Ramos (cell line): ENCODE measurements around the gene RPTOR.
"Not testable (repeated sequence)": the region's sequence is repeated elsewhere in the genome, so short reads cannot be mapped to it uniquely, and the experiment has no call there.

ENCODE experiments used
- in situ Hi-C: fragments of 300-500 bp; cut with MboI; formaldehyde crosslinking; loops from one replicate; pipeline ENCODE4 v1.14.3; 2022; ENCODE audit warnings: low sequenced_read_pairs; ENCODE audit not compliant: unreplicated experiment

The RPTOR gene

GRCh38 chr17:80537386-80537785 is 7.3 kb upstream of the RPTOR start:
- in situ Hi-C loops: not testable (repeated sequence)

DNA sequence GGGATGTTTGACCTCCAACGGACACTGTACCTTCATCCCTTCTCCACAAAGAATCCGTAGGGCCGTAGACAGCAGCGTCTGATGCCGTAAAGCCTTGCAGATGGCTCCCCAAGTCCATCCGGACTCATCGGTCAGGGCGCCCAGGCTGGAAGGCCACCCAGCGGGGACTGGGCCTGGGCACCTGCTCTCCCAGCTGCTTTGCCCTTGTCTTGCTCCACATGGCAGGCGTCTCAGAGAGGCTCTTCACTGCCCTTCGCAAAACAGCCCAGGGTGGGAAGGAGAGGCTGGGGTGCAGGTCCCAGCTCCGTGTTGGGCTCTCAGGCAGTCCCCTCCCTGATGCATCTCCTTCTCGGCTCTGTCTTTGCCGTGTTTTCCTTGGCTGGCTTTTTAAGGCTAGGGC is 6.2 kb upstream of the RPTOR start:
- in situ Hi-C loops: no loop called here

- in situ Hi-C loops: no loop called here
Measured at GRCh38 chr17:80539022-80539641, 5.5 kb upstream of the RPTOR start.

GRCh38 chr17:80545499-80545826 is 825 bp downstream of the RPTOR start:
- in situ Hi-C loops: no loop called here

GRCh38 chr17:80546267-80546666 is 1.6 kb downstream of the RPTOR start:
- in situ Hi-C loops: no loop called here

- in situ Hi-C loops: no loop called here
Measured at GRCh38 chr17:80552523-80552922, 7.9 kb downstream of the RPTOR start.

DNA sequence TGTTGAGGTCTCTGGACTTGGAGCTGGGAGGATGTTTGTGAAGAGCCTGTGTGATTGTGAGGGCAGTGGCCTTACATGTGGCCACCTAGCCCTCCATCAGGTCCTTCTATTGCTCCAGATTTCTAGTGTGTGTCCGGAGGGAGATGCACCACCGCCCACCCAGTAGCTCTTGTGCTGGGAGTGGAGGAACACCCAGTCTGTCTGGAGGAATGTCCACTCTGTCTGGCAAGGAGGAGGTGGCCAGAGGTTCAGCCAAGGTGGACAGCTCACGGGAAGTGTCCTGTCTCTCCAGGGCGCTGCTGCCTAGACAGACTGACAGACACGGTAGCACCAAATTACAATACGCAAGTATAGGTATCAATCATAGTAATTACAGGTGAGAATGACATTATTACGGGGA is 10.6 kb downstream of the RPTOR start:
- in situ Hi-C loops: no loop called here

DNA sequence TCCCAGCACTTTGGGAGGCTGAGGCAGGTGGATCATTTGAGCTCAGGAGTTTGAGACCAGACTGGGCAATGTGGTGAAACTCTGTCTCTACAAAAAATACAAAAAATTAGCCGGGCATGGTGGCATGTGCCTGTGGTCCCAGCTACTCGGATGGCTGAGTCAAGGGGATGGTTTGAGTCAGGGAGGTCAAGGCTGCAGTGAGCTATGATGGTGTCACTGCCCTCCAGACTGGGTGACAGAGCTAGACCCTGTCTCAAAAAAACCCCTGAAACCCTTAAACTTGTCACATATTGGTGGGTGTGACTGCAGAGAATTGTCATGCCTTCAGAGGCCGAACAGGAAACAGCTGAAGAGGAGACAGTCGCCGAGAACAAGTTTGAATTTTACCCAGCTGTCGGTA is 13.4 kb downstream of the RPTOR start:
- in situ Hi-C loops: no loop called here

- in situ Hi-C loops: no loop called here
Measured at GRCh38 chr17:80559825-80560251, 15.2 kb downstream of the RPTOR start.

- in situ Hi-C loops: no loop called here
Measured at GRCh38 chr17:80561541-80562114, 17.0 kb downstream of the RPTOR start.

DNA sequence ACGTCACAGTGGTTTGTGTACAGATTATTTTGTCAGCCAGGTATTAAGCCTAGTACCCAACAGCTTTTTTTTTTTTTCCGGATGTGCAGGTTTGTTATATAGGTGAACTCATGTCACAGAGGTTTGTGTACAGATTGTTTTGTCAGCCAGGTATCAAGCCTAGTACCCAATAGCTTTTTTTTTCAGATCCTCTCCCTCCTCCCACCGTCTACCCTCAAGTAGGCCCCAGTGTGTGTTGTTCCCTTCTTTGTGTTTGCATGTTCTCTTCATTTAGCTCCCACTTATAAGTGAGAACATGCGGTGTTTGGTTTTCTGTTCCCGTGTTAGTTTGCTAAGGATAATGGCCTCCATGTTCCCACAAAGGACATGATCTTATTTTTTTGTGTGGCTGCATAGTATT is 19.9 kb downstream of the RPTOR start:
- in situ Hi-C loops: no loop called here

- in situ Hi-C loops: no loop called here
Measured at GRCh38 chr17:80565343-80566053, 20.9 kb downstream of the RPTOR start.

GRCh38 chr17:80566054-80566400 is 21.4 kb downstream of the RPTOR start:
- in situ Hi-C loops: no loop called here

- in situ Hi-C loops: no loop called here
Measured at GRCh38 chr17:80568246-80568645, 23.6 kb downstream of the RPTOR start.

DNA sequence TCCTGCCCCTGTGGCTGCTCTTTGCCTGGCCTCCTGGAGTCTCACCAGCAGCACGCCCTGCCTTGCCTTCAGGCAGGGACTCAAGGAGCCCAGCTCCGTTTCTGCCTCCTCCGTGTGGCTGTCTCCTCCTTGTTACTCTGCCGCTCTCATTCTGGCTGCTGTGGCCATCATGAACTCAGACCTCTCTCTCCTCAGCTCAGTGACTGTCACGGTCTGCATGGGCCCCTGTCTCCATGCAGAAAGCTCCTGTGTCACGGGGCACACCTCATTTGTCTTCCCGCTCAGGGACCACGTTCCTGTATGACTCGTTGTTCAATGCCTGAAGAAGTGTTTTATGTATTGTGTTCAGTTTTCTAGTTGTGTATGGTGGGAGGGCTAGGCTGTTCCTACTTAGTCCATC is 25.3 kb downstream of the RPTOR start:
- in situ Hi-C loops: loop anchor here (10.0 kb wide), 1 partner anchor 415 kb away; no protein-coding TSS in a partner anchor

- in situ Hi-C loops: loop anchor here (10.0 kb wide), 1 partner anchor 411 kb away; no protein-coding TSS in a partner anchor
Measured at GRCh38 chr17:80573701-80574100, 29.1 kb downstream of the RPTOR start.

GRCh38 chr17:80574496-80574895 is 29.9 kb downstream of the RPTOR start:
- in situ Hi-C loops: loop anchor here (10.0 kb wide), 1 partner anchor 410 kb away; no protein-coding TSS in a partner anchor

DNA sequence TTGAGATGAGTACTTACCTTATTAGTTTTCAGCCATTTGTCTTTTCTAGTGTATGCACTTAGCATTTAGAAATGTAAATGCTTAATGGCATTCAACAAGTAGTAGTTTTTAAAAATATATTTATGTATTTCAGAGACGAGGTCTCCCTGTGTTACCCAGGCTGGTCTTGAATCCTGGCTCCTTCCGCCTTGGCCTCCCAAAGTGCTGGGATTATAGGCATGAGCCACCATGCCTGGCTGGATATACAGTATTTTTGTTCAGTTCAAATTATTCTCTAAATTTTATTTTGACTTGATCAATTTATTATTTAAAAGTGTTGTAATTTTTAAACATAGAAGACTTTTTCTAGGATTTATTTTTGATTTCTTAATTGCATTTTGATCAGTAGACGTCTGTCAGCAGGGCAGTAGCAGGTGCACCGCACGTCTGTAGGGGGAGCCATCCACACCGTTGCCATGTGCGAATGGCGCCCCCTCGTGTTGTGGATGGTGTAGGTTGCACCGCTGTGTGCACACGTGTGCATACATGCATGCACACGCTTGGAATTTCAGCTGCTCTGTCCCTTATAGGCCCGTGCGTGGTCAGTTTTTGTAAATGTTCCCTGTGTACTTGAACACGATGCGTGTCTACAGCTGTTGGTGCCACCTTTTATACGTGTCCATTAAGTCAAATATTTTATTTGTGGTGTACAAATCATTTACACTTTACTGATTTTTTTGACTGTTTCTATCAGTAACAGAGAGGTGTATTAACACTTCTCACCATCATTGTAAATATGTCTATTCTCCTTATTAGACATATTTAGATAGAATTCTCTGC is 30.6 kb downstream of the RPTOR start:
- in situ Hi-C loops: loop anchor here (5.0 to 10.0 kb wide), 2 partner anchors 148 to 410 kb away; no protein-coding TSS in a partner anchor

DNA sequence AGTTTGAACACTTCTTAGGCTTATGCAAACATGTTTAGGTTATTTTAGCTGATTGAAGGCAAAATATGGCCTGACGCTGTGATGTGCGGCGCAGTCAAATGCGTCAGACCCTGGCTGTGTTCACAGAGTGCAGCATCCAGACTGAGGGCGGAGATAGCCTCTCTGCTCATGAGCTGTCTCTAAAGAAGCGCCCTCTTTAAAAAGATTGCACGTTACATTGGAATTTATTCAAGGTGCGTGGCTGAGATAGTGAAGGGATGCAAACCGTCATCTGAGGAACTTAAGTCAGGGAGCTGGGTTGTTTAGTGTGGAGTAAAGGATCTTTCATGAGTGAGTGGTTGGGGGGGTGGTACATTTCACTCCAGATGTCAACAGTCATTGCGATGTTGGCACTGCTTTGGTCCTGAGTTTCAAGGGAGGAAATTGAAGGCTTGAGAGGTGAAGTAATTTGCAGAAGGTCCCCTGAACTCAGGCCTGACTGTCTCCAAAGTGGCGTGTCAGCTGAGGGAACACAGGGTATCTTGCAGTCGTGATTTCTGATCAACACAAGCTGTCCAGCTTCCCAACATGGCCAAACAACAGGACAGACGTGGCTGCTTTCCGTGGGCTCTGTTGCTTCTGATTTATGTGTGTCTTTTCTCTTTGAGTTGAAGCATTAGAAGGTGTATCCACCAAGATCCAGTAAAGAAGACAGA is 33.4 kb downstream of the RPTOR start:
- in situ Hi-C loops: loop anchor here (5.0 to 10.0 kb wide), 2 partner anchors 151 to 407 kb away; no protein-coding TSS in a partner anchor
